Measurements from ENCODE around the gene NACA2. TPM values are rescaled to one million over a fixed set of nuclear protein-coding genes. Genes with fewer than 3 reads are reported as not detected.

The NACA2 gene
- total and polyA plus RNA-seq, 4 donors, result 0.08 to 0.32 TPM; not detected in 2

- H3K9ac ChIP-seq (ENCODE audit: low read depth in 1 of 2, low read length in 2 of 2), result no peak overlapping the region
- no peaks in the 10 kb centered on the region for H3K9me3 ChIP-seq (ENCODE audit: control insufficient read depth in 4 of 4, low read length in 3 of 4)
- no peak overlapping the region for H3K27ac ChIP-seq (ENCODE audit: low read depth in 1 of 2, low read length in 2 of 2)
- WGBS, result 48% methylated on average over 7 of the region's 7 CpGs
- H3K36me3 ChIP-seq (ENCODE audit: control insufficient read depth in 4 of 4, insufficient read depth in 3 of 4, low read depth in 1 of 4, low read length in 3 of 4), result no peaks in the 10 kb centered on the region
- DNase-seq (ENCODE audit: low spot score), result no peak
- no peaks in the 10 kb centered on the region for H3K27me3 ChIP-seq (ENCODE audit: control insufficient read depth in 4 of 4, insufficient read depth in 4 of 4, low read length in 3 of 4)
- H3K4me1 ChIP-seq (ENCODE audit: control insufficient read depth in 4 of 4, insufficient read depth in 4 of 4, low read length in 3 of 4), result peaks cover 0 to 5% (median 2%) of the 10 kb centered on the region in 4 donors
- no peak overlapping the region for H3K4me3 ChIP-seq (ENCODE audit: low read depth in 1 of 3, low read length in 3 of 3)
- TF ChIP-seq, protein P1, sequence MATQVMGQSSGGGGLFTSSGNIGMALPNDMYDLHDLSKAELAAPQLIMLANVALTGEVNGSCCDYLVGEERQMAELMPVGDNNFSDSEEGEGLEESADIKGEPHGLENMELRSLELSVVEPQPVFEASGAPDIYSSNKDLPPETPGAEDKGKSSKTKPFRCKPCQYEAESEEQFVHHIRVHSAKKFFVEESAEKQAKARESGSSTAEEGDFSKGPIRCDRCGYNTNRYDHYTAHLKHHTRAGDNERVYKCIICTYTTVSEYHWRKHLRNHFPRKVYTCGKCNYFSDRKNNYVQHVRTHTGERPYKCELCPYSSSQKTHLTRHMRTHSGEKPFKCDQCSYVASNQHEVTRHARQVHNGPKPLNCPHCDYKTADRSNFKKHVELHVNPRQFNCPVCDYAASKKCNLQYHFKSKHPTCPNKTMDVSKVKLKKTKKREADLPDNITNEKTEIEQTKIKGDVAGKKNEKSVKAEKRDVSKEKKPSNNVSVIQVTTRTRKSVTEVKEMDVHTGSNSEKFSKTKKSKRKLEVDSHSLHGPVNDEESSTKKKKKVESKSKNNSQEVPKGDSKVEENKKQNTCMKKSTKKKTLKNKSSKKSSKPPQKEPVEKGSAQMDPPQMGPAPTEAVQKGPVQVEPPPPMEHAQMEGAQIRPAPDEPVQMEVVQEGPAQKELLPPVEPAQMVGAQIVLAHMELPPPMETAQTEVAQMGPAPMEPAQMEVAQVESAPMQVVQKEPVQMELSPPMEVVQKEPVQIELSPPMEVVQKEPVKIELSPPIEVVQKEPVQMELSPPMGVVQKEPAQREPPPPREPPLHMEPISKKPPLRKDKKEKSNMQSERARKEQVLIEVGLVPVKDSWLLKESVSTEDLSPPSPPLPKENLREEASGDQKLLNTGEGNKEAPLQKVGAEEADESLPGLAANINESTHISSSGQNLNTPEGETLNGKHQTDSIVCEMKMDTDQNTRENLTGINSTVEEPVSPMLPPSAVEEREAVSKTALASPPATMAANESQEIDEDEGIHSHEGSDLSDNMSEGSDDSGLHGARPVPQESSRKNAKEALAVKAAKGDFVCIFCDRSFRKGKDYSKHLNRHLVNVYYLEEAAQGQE (IDR thresholded peaks at IDR 0.05), result no peak
- TF ChIP-seq FOXA2 (IDR thresholded peaks at IDR 0.05) (no peak), EGR1 (IDR thresholded peaks at IDR 0.05; ENCODE audit: low read depth in 2 of 2) (no peak), HNF4A (conservative IDR thresholded peaks at IDR 0.05) (peak; percentile 67 to 74), CTCF (IDR thresholded peaks at IDR 0.05; ENCODE audit: low read depth, low read length, missing input control) (no peak), RXRA (IDR thresholded peaks at IDR 0.05) (peak; percentile 51 to 52), JUND (IDR thresholded peaks at IDR 0.05) (no peak), FOXA1 (IDR thresholded peaks at IDR 0.05) (no peak), NR2F2 (IDR thresholded peaks at IDR 0.05) (no peak), RAD21 (IDR thresholded peaks at IDR 0.05) (no peak), YY1 (IDR thresholded peaks at IDR 0.05) (no peak), HNF4G (IDR thresholded peaks at IDR 0.05) (no peak), GABPA (IDR thresholded peaks at IDR 0.05 in 1 of 2, conservative IDR thresholded peaks at IDR 0.05 in 1 of 2) (no peak), SP1 (IDR thresholded peaks at IDR 0.05) (peak; percentile 31), TAF1 (conservative IDR thresholded peaks at IDR 0.05) (no peak)
- TF ChIP-seq, protein P2, sequence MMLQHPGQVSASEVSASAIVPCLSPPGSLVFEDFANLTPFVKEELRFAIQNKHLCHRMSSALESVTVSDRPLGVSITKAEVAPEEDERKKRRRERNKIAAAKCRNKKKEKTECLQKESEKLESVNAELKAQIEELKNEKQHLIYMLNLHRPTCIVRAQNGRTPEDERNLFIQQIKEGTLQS (IDR thresholded peaks at IDR 0.05), result no peak
- TF ChIP-seq, protein P3, sequence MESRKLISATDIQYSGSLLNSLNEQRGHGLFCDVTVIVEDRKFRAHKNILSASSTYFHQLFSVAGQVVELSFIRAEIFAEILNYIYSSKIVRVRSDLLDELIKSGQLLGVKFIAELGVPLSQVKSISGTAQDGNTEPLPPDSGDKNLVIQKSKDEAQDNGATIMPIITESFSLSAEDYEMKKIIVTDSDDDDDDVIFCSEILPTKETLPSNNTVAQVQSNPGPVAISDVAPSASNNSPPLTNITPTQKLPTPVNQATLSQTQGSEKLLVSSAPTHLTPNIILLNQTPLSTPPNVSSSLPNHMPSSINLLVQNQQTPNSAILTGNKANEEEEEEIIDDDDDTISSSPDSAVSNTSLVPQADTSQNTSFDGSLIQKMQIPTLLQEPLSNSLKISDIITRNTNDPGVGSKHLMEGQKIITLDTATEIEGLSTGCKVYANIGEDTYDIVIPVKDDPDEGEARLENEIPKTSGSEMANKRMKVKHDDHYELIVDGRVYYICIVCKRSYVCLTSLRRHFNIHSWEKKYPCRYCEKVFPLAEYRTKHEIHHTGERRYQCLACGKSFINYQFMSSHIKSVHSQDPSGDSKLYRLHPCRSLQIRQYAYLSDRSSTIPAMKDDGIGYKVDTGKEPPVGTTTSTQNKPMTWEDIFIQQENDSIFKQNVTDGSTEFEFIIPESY (IDR thresholded peaks at IDR 0.05), result peak; percentile 21
- TF ChIP-seq, protein P4, sequence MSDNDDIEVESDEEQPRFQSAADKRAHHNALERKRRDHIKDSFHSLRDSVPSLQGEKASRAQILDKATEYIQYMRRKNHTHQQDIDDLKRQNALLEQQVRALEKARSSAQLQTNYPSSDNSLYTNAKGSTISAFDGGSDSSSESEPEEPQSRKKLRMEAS (IDR thresholded peaks at IDR 0.05), result peak; percentile 12
Observed at GRCh38 chr17:61595418-61596186, 4.6 kb upstream of the NACA2 start.
